Thyroid gland (tissue), 4 donors: ENCODE results near the gene KDF1. TPM values are rescaled to one million over a fixed set of nuclear protein-coding genes. Genes with fewer than 3 reads are reported as not detected.
A peak's percentile ranks its signal among the peaks of the same experiment; 100 is the strongest.

Experiments
- DNase-seq, 2 donors: peaks; one replicate each; pipeline ENCODE4 v3.0.0-alpha.2; 2019
- H3K27ac ChIP-seq, 3 donors: fragments of 200-600 bp; sonication (generic); 1 replicate in 2 of 3; 2 replicates in 1 of 3; pipeline ENCODE4 v1.5.1; 2016 to 2019; ENCODE audit warnings: mild to moderate bottlenecking in 1 of 3, moderate library complexity in 1 of 3
- H3K27me3 ChIP-seq: fragments of 200-600 bp; sonication (generic); one replicate; pipeline ENCODE4 v1.5.1; 2019
- H3K36me3 ChIP-seq, 2 donors: fragments of 200-600 bp; sonication (generic); one replicate each; pipeline ENCODE4 v1.5.1; 2016 to 2019
- H3K4me1 ChIP-seq, 2 donors: fragments of 200-600 bp; sonication (generic); one replicate each; pipeline ENCODE4 v1.5.1; 2017 to 2019
- H3K4me3 ChIP-seq, 3 donors: fragments of 200-600 bp; sonication (generic); replicated peaks in 1 of 3; 1 replicate in 2 of 3; 2 replicates in 1 of 3; pipeline ENCODE4 v1.5.1; 2016; ENCODE audit warnings: mild to moderate bottlenecking in 1 of 3
- H3K9me3 ChIP-seq: fragments of 200-600 bp; sonication (generic); one replicate; pipeline ENCODE4 v1.5.1; 2017
- CTCF ChIP-seq, 6 experiments: fragments of 200-600 bp in 3 of 6; fragments of 450-650 bp in 3 of 6; sonication (generic) in 3 of 6; IDR thresholded peaks; one replicate each; pipeline ENCODE4 v1.5.1; 2016 to 2019; ENCODE audit warnings: antibody characterized with exemption in 6 of 6, mild to moderate bottlenecking in 2 of 6, inconsistent platforms in 1 of 6, moderate library complexity in 1 of 6
- POLR2A ChIP-seq, 2 donors: fragments of 450-650 bp; IDR thresholded peaks; one replicate each; pipeline ENCODE4 v1.6.1; 2017; ENCODE audit warnings: antibody characterized with exemption in 2 of 2, mild to moderate bottlenecking in 2 of 2, moderate library complexity in 1 of 2
- whole genome bisulfite sequencing, 2 donors: methylation state at CpG; one replicate each; pipeline ENCODE4 v1.1.5; 2017; 5-methylcytosine and 5-hydroxymethylcytosine counted together
- intact Hi-C: fragments of 100-400 bp; cut with DNase I; formaldehyde crosslinking; loops from one replicate; pipeline ENCODE4 v1.15.1; 2023
- total RNA-seq, 4 donors: library from RNA; depleted of rRNA; stranded (reverse); fragments of >200 nt; gene quantifications; one replicate each; pipeline ENCODE4 v1.2.3, GENCODE V29; 2016

Gene KDF1
- total RNA-seq, 4 donors from 2014 or later = 13.2 to 30.3 (median 22.6) TPM

- WGBS, 2 donors = 81 to 84% methylated on average over 11 of the region's 11 CpGs
- TF ChIP-seq POLR2A (IDR thresholded peaks at IDR 0.05) (no peak), CTCF (IDR thresholded peaks at IDR 0.05) (no peak)
- Histone ChIP-seq H3K4me3 (no peak overlapping the region), H3K36me3 (no peaks in the 10 kb centered on the region), H3K27ac (peak overlapping the region; percentile 33 to 75 (median 68)), H3K4me1 (peaks cover 22 to 43% of the 10 kb centered on the region in 2 donors), H3K9me3 (no peaks in the 10 kb centered on the region), H3K27me3 (no peaks in the 10 kb centered on the region)
- intact Hi-C loops = loop anchor here (5.0 kb wide), 2 partner anchors 44 to 99 kb away; no protein-coding TSS in a partner anchor
- no peak for DNase-seq
Measured at GRCh38 chr1:26998429-26999300, 38.4 kb upstream of the KDF1 start.

- H3K27ac ChIP-seq = no peak overlapping the region
Measured at GRCh38 chr1:26996665-26997064, 36.4 kb upstream of the KDF1 start.

GRCh38 chr1:26996024-26996423 lies 35.8 kb upstream of the KDF1 start:
- intact Hi-C loops = loop anchor here (5.0 kb wide), 2 partner anchors 46 to 101 kb away; no protein-coding TSS in a partner anchor
- H3K9me3 ChIP-seq = no peaks in the 10 kb centered on the region
- H3K36me3 ChIP-seq = no peaks in the 10 kb centered on the region
- TF ChIP-seq CTCF (IDR thresholded peaks at IDR 0.05) (no peak), POLR2A (IDR thresholded peaks at IDR 0.05) (no peak)
- no peak overlapping the region for H3K4me3 ChIP-seq
- peaks cover 22 to 39% of the 10 kb centered on the region in 2 donors for H3K4me1 ChIP-seq
- no peak overlapping the region for H3K27ac ChIP-seq
- DNase-seq = no peak
- no peaks in the 10 kb centered on the region for H3K27me3 ChIP-seq
- WGBS, 2 donors = 71 to 100% methylated on average over 1 of the region's 1 CpG

More at GRCh38 chr1:26996665-26997064, 36.4 kb upstream of the KDF1 start:
- Histone ChIP-seq H3K9me3 (no peaks in the 10 kb centered on the region), H3K36me3 (no peaks in the 10 kb centered on the region), H3K4me1 (peaks cover 22 to 43% of the 10 kb centered on the region in 2 donors), H3K4me3 (no peak overlapping the region), H3K27me3 (no peaks in the 10 kb centered on the region)
- no peak for DNase-seq
- intact Hi-C loops = loop anchor here (5.0 kb wide), 2 partner anchors 46 to 101 kb away; no protein-coding TSS in a partner anchor
- WGBS, 2 donors = 87 to 91% methylated on average over 4 of the region's 4 CpGs
- TF ChIP-seq CTCF (IDR thresholded peaks at IDR 0.05) = no peak
- TF ChIP-seq POLR2A (IDR thresholded peaks at IDR 0.05) = no peak

GRCh38 chr1:26994787-26995517 lies 34.7 kb upstream of the KDF1 start:
- Histone ChIP-seq H3K4me1 (peaks cover 22 to 35% of the 10 kb centered on the region in 2 donors), H3K27me3 (no peaks in the 10 kb centered on the region), H3K27ac (no peak overlapping the region), H3K36me3 (no peaks in the 10 kb centered on the region), H3K4me3 (peak overlapping the region in 1 of 3 donors; percentile 47), H3K9me3 (no peaks in the 10 kb centered on the region)
- WGBS, 2 donors = 50 to 56% methylated on average over 7 to 12 of the region's 15 CpGs
- TF ChIP-seq POLR2A (IDR thresholded peaks at IDR 0.05) (no peak), CTCF (IDR thresholded peaks at IDR 0.05) (no peak)
- no peak for DNase-seq
- intact Hi-C loops = loop anchor here (5.0 kb wide), 2 partner anchors 47 to 102 kb away; no protein-coding TSS in a partner anchor
